HepG2 (cell line): ENCODE data around the gene DNASE2. TPM values are rescaled to one million over a fixed set of nuclear protein-coding genes. Genes with fewer than 3 reads are reported as not detected.
A peak's percentile ranks its signal among the peaks of the same experiment; 100 is the strongest.

Experiments
- CCDC6 ChIP-seq: sonication (generic); formaldehyde crosslinking; IDR thresholded peaks from 2 replicates; pipeline ENCODE4 v1.8.1; 2022; ENCODE audit warnings: mild to moderate bottlenecking, missing genetic modification reagents, moderate library complexity
- HOXA3 ChIP-seq: sonication (generic); formaldehyde crosslinking; IDR thresholded peaks from 2 replicates; pipeline ENCODE4 v1.5.0; 2020; ENCODE audit warnings: missing genetic modification reagents
- MIER3 ChIP-seq: IDR thresholded peaks from 2 replicates; pipeline ENCODE4 v1.6.1; 2016; ENCODE audit warnings: missing compliant biosample characterization, borderline replicate concordance
- NFYC ChIP-seq: IDR thresholded peaks from 2 replicates; pipeline ENCODE4 v1.6.1; 2016; ENCODE audit warnings: missing genetic modification reagents, missing compliant biosample characterization
- NKX3-1 ChIP-seq: sonication (generic); formaldehyde crosslinking; IDR thresholded peaks from 2 replicates; pipeline ENCODE4 v1.5.0; 2020; ENCODE audit warnings: missing genetic modification reagents
- POLR2A ChIP-seq, 2 experiments: IDR thresholded peaks; 2 replicates each; pipeline ENCODE4 v1.6.1; 2011; ENCODE audit warnings: low read depth in 2 of 2, low read length in 2 of 2, mild to moderate bottlenecking in 1 of 2, moderate library complexity in 1 of 2; ENCODE audit not compliant: insufficient read depth in 1 of 2
- RBM39 ChIP-seq: fragments of 200-400 bp; formaldehyde crosslinking; IDR thresholded peaks from one replicate; pipeline ENCODE4 v1.6.1; 2018; ENCODE audit warnings: antibody characterized with exemption, mild to moderate bottlenecking, low read depth, low read length; ENCODE audit not compliant: poor library complexity, severe bottlenecking
- RFXAP ChIP-seq: sonication (generic); formaldehyde crosslinking; IDR thresholded peaks from 2 replicates; pipeline ENCODE4 v1.4.0; 2020; ENCODE audit warnings: missing genetic modification reagents, borderline replicate concordance
- ZNF101 ChIP-seq: sonication (generic); formaldehyde crosslinking; IDR thresholded peaks from 2 replicates; pipeline ENCODE4 v1.4.0; 2020; ENCODE audit warnings: mild to moderate bottlenecking, low read depth, missing genetic modification reagents, borderline replicate concordance
- ZNF253 ChIP-seq: sonication (generic); formaldehyde crosslinking; IDR thresholded peaks from 2 replicates; pipeline ENCODE4 v1.8.0; 2022; ENCODE audit warnings: mild to moderate bottlenecking, missing genetic modification reagents, borderline replicate concordance
- ZNF382 ChIP-seq: sonication (generic); formaldehyde crosslinking; IDR thresholded peaks from 2 replicates; pipeline ENCODE4 v1.5.0; 2020; ENCODE audit warnings: missing genetic modification reagents, mild to moderate bottlenecking, borderline replicate concordance
- ZNF678 ChIP-seq: sonication (generic); formaldehyde crosslinking; IDR thresholded peaks from 2 replicates; pipeline ENCODE4 v1.4.0; 2020; ENCODE audit warnings: mild to moderate bottlenecking, missing genetic modification reagents
- ZNF878 ChIP-seq: sonication (generic); formaldehyde crosslinking; IDR thresholded peaks from 2 replicates; pipeline ENCODE4 v1.8.1; 2023; ENCODE audit warnings: mild to moderate bottlenecking, missing genetic modification reagents, moderate library complexity
- polyA plus RNA-seq, 8 experiments: library from polyadenylated mRNA; depleted of rRNA in 3 of 8; stranded (reverse) in 7 of 8; unstranded in 1 of 8; fragments of >200 nt; fragmentation: Illumina TruSeq in 4 of 8; extraction: Trizol in 4 of 8; gene quantifications; 2 replicates each; pipeline versions ENCODE4 v1.2.1 to v1.2.3, GENCODE V29; 2011 to 2016; ENCODE audit warnings: low read depth in 4 of 8, missing spikeins in 1 of 8, mixed read lengths in 1 of 8; ENCODE audit not compliant: insufficient read depth in 1 of 8
- total RNA-seq, 5 experiments: library from RNA; depleted of rRNA; stranded (reverse); fragments of >200 nt; fragmentation: Illumina TruSeq; extraction: Trizol; gene quantifications; 2 replicates each; pipeline ENCODE4 v1.2.3, GENCODE V29; 2016; ENCODE audit warnings: low read depth in 1 of 5
- TF ChIP-seq, protein P1 (sequence below): sonication (generic); formaldehyde crosslinking; IDR thresholded peaks from 2 replicates; pipeline ENCODE4 v1.8.1; 2022; ENCODE audit warnings: mild to moderate bottlenecking, missing genetic modification reagents
- TF ChIP-seq, protein P2 (sequence below): IDR thresholded peaks from 2 replicates; pipeline ENCODE4 v1.6.1; 2016; ENCODE audit warnings: low read depth, missing genetic modification reagents, missing compliant biosample characterization
- TF ChIP-seq, protein P3 (sequence below): sonication (generic); formaldehyde crosslinking; IDR thresholded peaks from 2 replicates; pipeline ENCODE4 v1.5.0; 2020; ENCODE audit warnings: mild to moderate bottlenecking, missing genetic modification reagents
- TF ChIP-seq, protein P4 (sequence below): sonication (generic); formaldehyde crosslinking; IDR thresholded peaks from 2 replicates; pipeline ENCODE4 v1.9.0; 2022; ENCODE audit warnings: missing genetic modification reagents, mild to moderate bottlenecking, borderline replicate concordance
- TF ChIP-seq, protein P5 (sequence below): sonication (generic); formaldehyde crosslinking; IDR thresholded peaks from 2 replicates; pipeline ENCODE4 v1.4.0; 2020; ENCODE audit warnings: missing genetic modification reagents

The DNASE2 gene
- total and polyA plus RNA-seq, 2 of the 13 experiments (the other 11 are each of a cell fraction or from before 2014, with no cell fraction given), result 7.5 to 16.2 TPM

DNA sequence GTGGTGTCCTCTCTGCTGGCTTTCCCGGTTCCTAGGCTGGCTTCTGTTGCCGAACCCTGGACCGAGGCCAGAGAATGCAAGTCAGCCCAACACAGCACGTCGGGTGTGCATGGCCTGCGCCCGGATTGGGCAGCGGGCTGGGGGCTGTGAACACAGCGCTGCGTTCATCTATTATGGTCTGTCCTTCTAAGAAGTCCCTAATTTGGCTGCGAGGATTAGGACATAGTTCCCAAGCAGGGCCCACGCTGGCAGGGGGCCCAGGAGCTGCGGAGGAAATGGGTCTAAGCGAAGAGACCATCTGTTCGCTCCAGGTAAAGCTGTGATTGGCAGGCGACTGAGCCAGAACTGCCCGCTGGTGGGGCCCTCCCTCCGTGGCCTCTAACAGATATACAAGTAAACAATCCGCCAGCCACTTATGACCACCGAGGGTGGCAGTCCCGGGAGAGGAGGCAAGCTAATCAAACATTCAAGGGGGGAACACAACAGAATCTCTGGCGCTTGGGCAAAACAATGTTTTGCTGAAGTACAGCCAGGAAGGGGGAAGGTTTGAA is 31.8 kb upstream of the DNASE2 start (continued):
- TF ChIP-seq, protein P1, sequence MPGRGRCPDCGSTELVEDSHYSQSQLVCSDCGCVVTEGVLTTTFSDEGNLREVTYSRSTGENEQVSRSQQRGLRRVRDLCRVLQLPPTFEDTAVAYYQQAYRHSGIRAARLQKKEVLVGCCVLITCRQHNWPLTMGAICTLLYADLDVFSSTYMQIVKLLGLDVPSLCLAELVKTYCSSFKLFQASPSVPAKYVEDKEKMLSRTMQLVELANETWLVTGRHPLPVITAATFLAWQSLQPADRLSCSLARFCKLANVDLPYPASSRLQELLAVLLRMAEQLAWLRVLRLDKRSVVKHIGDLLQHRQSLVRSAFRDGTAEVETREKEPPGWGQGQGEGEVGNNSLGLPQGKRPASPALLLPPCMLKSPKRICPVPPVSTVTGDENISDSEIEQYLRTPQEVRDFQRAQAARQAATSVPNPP, result no peak
- no peak for TF ChIP-seq CCDC6
- TF ChIP-seq RBM39, result no peak
- TF ChIP-seq ZNF678 (CRISPR knock-in tag), result no peak
- TF ChIP-seq HOXA3 (CRISPR knock-in tag), result peak; percentile 41; the same call in 1 of the 2 replicates
- TF ChIP-seq ZNF253 (CRISPR knock-in tag), result no peak
- TF ChIP-seq, protein P2, sequence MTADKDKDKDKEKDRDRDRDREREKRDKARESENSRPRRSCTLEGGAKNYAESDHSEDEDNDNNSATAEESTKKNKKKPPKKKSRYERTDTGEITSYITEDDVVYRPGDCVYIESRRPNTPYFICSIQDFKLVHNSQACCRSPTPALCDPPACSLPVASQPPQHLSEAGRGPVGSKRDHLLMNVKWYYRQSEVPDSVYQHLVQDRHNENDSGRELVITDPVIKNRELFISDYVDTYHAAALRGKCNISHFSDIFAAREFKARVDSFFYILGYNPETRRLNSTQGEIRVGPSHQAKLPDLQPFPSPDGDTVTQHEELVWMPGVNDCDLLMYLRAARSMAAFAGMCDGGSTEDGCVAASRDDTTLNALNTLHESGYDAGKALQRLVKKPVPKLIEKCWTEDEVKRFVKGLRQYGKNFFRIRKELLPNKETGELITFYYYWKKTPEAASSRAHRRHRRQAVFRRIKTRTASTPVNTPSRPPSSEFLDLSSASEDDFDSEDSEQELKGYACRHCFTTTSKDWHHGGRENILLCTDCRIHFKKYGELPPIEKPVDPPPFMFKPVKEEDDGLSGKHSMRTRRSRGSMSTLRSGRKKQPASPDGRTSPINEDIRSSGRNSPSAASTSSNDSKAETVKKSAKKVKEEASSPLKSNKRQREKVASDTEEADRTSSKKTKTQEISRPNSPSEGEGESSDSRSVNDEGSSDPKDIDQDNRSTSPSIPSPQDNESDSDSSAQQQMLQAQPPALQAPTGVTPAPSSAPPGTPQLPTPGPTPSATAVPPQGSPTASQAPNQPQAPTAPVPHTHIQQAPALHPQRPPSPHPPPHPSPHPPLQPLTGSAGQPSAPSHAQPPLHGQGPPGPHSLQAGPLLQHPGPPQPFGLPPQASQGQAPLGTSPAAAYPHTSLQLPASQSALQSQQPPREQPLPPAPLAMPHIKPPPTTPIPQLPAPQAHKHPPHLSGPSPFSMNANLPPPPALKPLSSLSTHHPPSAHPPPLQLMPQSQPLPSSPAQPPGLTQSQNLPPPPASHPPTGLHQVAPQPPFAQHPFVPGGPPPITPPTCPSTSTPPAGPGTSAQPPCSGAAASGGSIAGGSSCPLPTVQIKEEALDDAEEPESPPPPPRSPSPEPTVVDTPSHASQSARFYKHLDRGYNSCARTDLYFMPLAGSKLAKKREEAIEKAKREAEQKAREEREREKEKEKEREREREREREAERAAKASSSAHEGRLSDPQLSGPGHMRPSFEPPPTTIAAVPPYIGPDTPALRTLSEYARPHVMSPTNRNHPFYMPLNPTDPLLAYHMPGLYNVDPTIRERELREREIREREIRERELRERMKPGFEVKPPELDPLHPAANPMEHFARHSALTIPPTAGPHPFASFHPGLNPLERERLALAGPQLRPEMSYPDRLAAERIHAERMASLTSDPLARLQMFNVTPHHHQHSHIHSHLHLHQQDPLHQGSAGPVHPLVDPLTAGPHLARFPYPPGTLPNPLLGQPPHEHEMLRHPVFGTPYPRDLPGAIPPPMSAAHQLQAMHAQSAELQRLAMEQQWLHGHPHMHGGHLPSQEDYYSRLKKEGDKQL (CRISPR knock-in tag), result no peak
- no peak for TF ChIP-seq RFXAP (CRISPR knock-in tag)
- TF ChIP-seq ZNF101 (CRISPR knock-in tag), result no peak
- TF ChIP-seq MIER3, result 0 out of 2 replicates have a peak, but pooled peaks have one; percentile 22
- no peak for TF ChIP-seq ZNF878 (CRISPR knock-in tag)
- TF ChIP-seq, protein P3, sequence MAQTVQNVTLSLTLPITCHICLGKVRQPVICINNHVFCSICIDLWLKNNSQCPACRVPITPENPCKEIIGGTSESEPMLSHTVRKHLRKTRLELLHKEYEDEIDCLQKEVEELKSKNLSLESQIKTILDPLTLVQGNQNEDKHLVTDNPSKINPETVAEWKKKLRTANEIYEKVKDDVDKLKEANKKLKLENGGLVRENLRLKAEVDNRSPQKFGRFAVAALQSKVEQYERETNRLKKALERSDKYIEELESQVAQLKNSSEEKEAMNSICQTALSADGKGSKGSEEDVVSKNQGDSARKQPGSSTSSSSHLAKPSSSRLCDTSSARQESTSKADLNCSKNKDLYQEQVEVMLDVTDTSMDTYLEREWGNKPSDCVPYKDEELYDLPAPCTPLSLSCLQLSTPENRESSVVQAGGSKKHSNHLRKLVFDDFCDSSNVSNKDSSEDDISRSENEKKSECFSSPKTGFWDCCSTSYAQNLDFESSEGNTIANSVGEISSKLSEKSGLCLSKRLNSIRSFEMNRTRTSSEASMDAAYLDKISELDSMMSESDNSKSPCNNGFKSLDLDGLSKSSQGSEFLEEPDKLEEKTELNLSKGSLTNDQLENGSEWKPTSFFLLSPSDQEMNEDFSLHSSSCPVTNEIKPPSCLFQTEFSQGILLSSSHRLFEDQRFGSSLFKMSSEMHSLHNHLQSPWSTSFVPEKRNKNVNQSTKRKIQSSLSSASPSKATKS (CRISPR knock-in tag), result no peak
- TF ChIP-seq, protein P4, sequence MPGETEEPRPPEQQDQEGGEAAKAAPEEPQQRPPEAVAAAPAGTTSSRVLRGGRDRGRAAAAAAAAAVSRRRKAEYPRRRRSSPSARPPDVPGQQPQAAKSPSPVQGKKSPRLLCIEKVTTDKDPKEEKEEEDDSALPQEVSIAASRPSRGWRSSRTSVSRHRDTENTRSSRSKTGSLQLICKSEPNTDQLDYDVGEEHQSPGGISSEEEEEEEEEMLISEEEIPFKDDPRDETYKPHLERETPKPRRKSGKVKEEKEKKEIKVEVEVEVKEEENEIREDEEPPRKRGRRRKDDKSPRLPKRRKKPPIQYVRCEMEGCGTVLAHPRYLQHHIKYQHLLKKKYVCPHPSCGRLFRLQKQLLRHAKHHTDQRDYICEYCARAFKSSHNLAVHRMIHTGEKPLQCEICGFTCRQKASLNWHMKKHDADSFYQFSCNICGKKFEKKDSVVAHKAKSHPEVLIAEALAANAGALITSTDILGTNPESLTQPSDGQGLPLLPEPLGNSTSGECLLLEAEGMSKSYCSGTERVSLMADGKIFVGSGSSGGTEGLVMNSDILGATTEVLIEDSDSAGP (CRISPR knock-in tag), result no peak
- TF ChIP-seq NKX3-1 (CRISPR knock-in tag), result no peak
- TF ChIP-seq, protein P5, sequence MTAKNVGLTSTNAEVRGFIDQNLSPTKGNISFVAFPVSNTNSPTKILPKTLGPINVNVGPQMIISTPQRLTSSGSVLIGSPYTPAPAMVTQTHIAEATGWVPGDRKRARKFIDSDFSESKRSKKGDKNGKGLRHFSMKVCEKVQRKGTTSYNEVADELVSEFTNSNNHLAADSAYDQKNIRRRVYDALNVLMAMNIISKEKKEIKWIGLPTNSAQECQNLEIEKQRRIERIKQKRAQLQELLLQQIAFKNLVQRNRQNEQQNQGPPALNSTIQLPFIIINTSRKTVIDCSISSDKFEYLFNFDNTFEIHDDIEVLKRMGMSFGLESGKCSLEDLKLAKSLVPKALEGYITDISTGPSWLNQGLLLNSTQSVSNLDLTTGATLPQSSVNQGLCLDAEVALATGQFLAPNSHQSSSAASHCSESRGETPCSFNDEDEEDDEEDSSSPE (CRISPR knock-in tag), result no peak
- TF ChIP-seq NFYC, result peak; percentile 59
- TF ChIP-seq ZNF382 (CRISPR knock-in tag), result no peak
- TF ChIP-seq POLR2A (IDR thresholded peaks at IDR 0.05; ENCODE audit: insufficient read depth in 1 of 2, low read depth in 2 of 2, low read length in 2 of 2), result 0 out of 4 replicates have a peak, but pooled peaks have one; percentile 12 to 13
